Left kidney (tissue), 2 donors: ENCODE results near the gene TAF5L. TPM values are rescaled to one million over a fixed set of nuclear protein-coding genes. Genes with fewer than 3 reads are reported as not detected.
A peak's percentile ranks its signal among the peaks of the same experiment; 100 is the strongest.
"Not testable (repeated sequence)": the region's sequence is repeated elsewhere in the genome, so short reads cannot be mapped to it uniquely, and the experiment has no call there.

Source experiments
- DNase-seq: peaks from one replicate; pipeline ENCODE4 v3.0.0-alpha.2; 2013
- polyA plus RNA-seq: library from polyadenylated mRNA; unstranded; fragments of 120-200 nt; gene quantifications from one replicate; pipeline ENCODE4 v1.2.1, GENCODE V29; 2013; ENCODE audit not compliant: insufficient read length

The TAF5L gene
- polyA plus RNA-seq, 1 donor = 20.4 TPM

DNA sequence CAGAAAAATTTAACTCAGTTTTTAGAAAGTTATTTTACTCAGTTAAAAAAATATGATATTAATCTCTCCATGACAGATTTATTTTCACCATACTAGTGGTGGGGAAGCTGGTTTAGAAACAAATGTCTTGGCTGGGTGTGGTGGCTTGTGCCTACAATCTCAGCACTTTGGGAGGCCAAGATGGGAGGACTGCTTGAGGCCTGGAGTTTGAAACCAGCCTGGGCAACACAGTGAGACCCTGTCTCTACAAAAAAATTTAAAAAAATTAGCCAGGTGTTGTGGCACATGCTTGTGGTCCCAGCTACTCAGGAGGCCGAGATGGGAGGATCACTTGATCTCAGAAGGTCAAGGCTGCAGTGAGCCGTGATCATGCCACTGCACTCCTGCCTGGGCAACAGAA is 17.3 kb downstream of the TAF5L start:
- DNase-seq = no peak

DNA sequence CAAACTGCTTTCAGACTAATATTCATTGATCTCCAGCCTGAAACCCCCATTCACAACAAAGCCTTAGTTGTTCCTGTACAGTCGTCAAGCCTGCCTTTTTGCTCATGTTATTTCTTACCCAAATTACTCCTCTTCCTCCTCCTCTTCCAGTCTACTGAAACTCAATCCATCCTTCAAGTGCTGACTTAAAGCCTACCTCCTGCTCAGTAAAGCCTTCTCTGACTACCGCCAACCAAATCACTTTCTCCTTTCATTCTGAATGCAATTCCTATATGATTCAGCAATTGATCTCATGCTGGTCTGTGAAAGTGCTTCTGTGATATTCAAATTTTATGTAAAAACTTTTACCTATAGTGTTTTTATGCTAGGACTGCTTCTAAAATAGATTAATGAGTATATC is 18.6 kb downstream of the TAF5L start:
- no peak for DNase-seq

GRCh38 chr1:229603371-229604005 is 22.4 kb downstream of the TAF5L start:
- DNase-seq = no peak

- no peak for DNase-seq
Observed at GRCh38 chr1:229600229-229600628, 25.7 kb downstream of the TAF5L start.

DNA sequence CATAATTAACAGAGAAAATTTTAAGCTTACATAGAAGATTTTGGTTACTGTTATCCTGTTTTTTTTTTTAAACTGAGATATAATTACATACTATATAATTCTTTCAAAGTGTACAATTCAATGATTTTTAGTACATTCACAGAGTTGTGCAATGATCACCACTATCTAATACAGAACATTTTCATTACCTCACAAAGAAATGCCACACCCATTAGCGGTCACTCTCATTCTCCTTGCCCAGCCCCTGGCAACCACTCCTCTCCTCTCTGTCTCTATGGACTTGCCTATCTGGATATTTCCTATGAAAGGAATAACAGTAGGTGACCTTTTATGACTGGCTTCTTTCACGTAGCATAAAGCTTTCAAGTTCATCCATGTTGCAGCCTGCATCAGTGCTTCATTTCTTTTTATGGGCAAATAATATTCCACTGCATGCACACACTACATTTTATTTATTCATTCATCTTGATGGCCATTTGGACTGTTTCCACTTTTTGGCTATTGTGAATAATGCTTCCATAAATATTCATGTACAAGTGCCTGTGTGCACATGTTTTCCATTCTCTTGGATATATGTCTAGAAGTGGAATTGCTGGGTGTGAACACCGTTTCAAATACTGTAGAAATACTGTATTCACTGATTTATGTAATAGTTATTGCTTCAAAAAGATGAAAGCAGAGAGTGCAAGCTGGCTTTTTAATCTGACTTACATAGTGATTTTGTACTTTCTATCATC is 26.5 kb downstream of the TAF5L start:
- no peak for DNase-seq

DNA sequence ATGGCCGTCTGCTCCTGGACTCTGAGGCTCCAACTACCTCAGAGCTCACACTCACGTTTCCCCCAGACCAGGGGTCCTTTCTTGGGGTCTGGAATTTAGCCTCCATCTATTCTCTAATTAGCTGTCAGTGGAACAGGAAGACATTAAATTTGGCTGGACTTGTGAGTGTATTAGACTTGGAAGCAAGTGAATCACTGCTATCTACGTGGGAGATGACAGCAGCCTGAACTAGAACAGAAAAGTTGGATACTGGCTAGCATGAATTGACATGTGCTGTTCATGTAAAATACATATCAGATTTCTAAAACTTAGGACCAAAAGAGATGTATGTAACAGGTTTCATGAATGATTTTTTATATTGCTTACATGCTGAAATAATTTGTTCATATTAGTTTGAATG is 28.0 kb downstream of the TAF5L start:
- no peak for DNase-seq

DNA sequence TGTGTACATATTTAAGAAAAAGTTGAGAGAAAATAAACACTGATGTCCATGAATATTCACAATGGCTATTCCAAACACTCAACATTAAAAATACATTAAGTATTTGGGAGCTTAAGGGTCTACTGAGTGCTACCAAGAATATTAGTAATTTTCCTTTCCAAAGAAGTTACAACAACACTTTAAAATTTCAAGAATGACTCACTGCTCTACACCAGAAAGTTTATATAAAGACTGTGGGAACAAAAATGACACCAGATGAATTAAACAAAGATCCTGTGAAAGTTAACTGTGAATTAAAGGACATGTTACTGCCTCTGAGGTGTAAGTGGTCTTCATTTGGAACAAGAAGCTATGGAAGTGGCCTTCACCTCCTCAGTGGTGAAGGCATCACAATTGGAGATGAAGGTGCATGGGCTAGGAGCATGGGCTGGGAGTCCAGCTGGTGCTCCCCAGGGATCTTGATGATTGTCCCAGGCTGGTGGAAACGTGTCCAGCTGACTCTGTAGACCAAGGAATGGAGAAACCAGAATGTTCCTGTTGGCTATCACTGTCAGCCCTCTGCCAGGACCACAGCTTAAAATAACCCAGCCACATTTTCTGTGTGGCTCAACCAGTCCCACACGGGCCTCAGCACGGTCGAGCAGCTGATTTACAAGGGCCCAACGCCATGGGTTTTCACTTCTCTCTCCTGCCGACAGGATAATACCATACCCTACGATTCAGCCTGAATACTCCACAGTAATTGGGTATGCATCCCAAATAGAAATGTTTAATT is 28.8 kb downstream of the TAF5L start:
- no peak for DNase-seq

GRCh38 chr1:229595876-229596275 is 30.0 kb downstream of the TAF5L start:
- not testable (repeated sequence) for DNase-seq

DNA sequence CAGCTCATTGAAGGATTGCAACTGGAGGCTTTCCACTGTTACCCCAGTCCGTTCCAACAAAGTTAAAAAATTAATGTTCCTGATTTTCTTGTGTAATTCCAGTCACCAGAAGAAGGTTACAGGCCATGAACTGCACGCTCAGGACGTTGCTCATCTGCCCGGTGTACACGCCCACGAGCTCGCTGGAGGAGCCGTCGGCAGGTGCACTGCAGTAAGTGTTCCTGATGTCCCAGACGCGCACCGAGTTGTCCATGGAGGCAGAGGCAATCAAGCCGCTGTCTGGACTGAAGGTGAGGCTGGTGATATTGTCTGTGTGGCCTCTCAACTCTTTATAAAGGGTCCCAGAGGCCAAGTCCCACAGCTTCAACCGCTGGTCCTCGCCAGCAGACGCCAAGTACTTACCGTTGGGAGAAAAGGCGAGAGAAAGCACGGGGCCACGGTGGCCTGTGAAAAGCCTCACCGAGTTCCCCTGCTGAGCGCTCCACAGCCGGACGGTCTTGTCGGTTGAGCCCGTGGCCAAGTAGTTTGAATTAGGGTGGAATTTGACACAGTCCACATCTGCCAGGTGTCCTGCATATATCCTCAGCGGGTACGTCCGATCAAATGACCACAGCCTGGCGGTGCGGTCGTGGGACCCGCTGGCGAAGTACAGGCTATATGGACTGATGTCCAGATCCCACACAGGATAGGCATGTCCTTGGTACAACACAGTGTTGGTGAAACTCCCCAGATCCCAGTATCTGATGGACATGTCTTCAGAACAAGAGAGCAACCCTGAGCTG is 31.5 kb downstream of the TAF5L start:
- no peak for DNase-seq

- DNase-seq = no peak
Observed at GRCh38 chr1:229593800-229594199, 32.1 kb downstream of the TAF5L start.

DNA sequence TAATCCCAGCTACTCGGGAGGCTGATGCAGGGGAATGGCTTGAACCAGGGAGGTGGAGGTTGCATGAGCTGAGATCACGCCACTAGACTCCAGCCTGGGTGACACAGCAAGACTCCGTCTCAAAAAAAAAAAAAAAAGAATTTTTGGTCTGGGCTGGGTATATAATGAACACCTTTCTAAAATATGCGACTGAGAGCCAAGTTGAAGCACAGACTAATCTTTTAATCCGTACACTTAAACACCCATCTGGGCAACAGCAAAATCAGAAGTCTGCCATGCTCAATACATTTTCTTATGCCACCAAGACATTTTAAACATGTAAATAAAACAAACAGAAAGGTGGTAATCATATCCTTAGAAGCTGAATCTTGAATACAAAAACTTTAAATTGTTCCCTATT is 35.8 kb downstream of the TAF5L start:
- DNase-seq = no peak

GRCh38 chr1:229585338-229585737 is 40.6 kb downstream of the TAF5L start:
- DNase-seq = no peak

DNA sequence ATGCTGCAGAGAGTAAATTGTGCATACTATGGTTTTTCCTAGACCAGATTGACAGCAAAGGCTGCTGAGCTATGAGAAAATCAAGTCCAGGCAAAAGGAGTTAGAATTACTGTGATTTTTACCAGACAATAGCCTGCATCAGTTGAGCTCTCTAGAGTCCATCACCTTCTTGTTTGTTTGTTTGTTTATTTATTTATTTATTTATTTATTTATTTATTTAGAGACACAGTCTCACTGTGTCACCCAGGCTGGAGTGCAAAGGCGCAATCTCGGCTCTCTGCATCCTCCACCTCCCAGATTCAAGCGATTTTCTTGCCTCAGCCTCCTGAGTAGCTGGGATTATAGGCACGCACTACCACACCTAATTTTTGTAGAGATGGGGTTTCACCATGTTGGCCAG is 43.2 kb downstream of the TAF5L start:
- no peak for DNase-seq

DNA sequence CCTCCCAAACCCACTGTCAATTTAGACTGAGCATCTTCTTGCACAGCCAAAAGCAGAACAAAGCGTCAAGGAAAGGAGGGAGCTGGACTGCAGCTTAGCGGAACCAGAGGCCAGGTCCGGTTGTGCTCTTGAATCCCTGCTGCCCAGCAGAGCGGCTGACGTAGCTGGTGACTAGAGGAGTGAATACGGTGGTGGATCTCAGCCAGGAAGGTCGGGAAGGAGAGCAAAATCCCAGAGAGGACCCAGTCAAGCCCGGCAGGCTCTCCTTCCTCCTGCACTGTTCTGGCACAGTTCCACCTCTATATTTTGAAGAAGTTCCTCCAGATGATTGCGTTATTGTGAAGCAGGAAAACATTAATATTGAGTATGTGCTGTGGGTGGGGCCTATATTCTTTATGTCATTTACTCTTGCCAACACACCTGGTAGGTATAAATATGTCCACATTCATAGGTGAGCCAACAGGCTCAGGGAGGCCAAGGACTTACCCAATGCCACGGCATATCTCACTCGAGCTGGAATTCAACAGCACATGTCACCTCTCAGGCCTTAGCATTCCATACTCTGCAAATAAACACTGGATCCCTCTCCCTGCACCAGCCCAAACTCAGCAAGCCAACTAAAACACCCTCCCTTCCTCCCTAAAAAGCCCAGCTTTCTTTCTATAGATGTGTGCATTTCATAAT is 43.8 kb downstream of the TAF5L start:
- DNase-seq = no peak

GRCh38 chr1:229581485-229581884 is 44.4 kb downstream of the TAF5L start:
- DNase-seq = no peak

DNA sequence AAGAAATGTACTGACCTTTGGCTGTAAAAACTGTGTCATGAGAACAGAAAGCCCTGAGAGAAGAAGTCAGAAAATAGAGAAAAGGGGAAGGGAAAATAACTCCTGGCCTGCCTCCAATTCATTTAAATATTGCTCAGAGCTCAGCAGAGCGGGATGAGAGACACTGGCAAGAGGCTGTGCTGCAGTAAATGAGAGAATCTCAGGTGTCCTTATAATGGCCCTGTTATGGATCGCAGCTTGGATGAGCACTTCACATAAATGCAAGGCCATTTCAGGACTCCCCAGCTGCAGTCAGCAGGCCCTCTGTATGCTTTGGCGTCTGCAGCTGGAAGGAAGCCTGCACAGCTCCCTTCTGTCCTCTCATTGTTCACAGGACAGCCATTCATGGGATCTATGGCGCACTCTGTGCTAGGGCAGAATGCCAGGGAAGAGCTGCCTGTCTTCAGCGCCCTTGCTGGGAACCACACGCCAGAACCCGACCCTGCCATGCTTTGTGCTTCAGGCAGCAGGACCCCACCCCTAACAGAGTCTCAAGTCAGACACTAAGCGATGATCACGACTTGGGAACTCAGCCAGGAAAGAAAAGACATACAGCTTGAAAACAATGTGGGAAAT is 46.8 kb downstream of the TAF5L start:
- peak; percentile 38 for DNase-seq

DNA sequence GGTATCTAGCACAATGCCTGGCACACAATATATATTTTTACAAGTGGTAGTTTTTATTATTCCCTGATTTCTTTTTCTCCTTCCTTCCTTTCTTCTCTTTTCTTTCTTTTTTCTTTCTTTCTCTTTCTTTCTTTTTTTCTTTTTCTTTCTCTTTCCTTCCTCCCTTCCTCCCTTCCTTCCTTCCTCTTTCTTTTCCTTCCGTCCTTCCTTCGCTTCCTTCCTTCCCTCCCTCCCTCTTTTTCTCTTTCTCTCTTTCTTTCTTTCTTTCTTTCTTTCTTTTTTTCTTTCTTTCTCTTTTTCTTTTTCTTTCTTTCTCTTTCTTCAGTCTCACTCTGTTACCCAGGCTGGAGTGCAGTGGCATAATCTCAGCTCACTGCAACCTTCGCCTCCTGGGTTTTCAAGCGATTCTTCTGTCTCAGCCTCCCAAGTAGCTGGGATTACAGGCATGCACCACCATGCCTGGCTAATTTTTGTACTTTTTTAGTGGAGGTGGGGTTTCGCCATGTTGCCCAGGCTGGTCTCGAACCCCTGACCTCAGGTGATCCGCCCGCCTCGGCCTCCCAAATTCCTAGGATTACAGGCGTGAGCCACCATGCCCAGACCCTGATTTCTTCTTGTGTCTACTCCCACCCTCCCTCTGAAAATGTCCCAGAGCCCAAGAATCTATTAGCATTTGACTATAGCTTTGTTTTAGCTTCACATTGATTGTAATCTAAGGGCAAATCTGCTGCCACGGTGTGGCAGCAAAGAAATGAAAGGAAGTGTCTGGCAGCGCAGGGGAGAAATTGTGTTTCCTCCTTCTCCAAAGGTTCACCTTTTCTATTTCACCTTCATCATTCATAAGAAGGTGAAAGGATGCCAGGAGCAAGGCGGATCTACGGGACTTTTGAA is 47.5 kb downstream of the TAF5L start:
- DNase-seq = no peak

DNA sequence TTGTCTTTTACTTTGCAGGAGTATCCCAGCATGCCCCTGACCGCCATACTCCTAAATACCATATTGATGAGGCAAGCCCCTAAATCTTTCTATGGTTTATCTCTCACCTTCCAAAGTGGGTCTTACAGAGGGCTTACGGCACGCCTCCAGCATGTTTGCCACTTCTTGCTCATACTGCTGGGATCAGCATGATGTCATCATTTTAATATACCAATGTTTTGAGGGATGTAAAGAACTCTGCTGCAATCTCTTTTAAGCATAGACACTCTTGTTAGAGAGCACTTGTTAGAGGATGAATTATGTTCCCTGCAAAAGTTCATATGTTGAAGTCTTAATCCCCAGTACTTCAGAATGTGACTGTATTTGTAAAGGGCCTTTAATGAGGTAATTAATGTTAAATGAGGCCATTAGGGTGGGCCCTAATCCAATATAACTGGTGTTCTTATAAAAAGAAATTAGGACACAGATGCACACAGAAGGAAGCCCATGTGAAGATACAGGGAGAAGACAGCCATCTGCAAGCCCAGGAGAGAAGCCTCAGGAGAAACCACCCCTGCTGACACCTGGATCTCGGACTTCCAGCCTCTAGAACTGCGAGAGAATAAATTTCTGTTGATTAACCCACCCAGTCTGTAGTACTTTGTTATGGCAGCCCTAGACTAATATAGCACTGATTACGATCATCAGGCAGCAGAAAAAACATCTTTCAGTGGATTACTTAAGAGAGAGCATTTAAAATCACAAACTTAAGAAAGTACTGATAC is 51.1 kb downstream of the TAF5L start:
- DNase-seq = no peak

DNA sequence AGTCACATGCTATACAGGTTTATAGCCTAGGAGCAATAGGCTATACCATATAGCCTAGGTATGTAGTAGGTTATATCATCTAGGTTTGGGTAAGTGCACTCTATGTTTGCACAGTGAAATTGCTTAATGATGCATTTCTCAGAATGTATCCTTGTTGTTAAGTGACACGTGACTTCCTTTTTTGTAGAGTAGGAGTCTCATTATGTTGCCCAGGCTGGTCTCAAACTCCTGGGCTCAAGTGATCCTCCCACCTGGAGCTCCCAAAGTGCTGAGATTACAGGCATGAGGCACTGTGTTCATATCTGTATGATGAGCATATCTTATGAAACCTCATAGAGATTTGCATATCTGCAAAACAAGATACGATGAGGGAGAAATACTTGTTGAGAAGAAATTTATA is 53.6 kb downstream of the TAF5L start:
- DNase-seq = no peak
